ENCODE measurements around the gene NTM.
A peak's percentile ranks its signal among the peaks of the same experiment; 100 is the strongest.

Gene NTM

DNA sequence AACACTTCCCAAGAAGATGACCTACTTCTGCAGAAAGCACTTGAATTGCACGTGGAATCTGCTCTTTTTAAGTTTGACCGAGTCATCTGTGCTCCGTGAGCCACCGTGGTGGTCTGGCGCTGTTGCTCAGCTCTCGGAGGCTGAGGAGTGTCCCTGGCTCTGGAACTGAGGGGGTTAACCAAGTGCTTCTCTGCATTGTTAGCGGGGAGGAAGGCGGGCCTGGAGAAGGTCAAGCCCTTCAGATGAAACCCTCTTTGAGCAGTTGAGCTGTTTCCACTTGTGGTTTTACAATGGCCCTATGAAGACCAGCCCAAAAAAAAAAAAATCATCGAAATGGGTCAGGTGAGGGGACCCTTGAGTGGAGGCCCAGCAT is 286.4 kb downstream of the NTM start:
- DNase-seq: no peak

DNA sequence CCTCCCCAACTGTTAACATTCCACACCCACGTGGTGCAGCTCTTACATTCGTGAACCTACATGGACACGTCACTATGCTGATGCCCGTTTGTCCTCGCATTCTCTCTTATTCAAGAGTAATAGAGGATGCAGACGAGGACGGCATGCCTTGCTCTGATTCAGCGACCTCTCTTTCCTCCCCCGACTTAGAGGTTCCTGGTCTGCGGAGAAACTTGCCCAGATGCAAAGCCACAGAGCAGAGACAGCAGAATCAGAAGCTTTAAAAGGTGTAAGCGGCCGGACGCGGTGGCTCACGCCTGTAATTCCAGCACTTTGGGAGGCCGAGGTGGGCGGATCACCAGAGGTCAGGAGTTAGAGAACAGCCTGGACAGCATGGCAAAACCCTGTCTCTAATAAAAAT is 288.0 kb downstream of the NTM start:
- DNase-seq: no peak

DNA sequence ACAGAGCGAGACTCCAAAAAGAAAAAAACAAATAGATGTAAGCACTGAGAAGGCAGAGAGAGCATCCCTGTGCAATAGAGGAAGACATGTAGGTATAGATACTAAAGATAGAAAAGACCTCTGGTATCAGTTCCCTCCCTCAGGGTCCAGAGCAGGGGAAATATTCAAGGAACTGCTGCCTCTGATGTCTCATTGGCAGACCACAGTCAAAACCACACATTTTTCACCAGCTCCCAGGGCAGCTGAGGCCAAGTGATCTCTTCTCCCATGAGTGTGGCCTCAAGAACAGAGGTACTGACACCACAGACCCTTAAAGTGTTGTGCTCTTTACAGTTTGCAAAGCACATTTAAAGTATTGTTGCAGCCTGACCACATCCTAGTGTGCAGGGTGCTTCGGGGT is 288.5 kb downstream of the NTM start:
- no peak for DNase-seq

DNA sequence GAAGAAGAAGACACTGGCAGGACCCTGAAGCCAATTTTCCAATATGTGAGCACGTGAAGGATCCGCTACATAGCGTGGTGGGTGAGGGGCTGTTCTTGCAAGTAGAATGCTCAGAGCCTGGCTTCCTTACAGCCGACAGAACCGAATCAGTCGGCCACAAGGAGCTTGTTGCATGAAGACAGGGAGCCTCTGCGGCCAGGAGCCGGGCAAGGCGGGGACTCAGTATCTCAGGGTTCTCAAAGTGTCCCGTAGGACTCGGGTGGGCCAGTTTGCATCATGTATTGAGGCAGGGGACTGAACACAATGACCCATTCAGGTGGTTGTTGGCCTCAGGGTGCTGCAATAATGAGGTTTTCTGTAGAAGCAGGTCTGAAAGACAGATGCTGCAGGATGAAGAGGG is 289.5 kb downstream of the NTM start:
- no peak for DNase-seq

DNA sequence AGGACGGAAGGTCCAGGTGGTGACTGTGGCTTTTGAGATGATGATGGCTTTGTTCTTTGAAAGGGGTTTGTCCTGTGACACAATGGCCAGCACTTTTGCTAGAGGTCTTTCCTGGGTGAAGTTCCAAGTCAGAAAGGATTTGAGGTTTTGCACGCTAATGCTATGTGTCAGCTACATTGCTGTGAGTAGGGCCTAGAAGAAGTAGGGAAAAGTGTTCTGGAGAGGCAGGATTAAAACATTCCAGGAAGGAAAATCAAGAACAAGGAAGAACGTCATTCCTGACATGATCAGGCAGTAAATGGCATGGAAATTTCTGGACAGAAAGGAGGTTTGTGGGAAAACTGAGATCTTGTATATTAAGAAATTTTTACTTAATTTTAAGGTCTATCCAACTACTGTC is 290.7 kb downstream of the NTM start:
- no peak for DNase-seq

DNA sequence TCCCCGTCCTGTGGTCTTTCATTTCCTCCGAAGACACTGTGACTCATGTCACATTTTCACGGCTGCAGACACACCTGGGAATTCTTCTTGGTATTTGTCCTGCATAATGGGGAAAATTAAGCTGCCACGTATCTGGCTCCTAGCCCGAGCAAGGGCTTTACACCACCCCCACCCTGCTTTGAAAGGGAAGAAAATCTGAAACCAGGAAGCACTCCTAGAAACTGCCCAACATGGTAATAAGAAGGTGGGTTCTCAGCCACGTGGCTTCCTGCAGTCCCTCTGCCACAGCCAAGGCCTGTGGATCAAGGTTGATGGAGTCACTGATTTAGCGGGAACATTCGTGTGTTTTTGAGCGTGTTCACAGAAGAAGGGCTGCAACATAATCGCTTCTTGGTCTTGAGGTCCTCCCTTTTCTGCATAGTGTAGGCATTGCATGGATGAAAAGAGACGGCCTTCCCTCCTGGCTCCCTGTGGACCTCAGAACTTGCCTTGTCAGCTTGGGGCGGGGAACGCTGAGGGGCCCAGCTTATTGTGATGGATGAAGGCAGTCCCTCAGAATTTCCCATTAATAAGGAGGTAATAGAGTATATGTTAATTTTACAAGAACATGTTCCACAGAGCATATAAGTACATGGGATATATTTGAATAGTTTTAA is 292.0 kb downstream of the NTM start:
- DNase-seq: peak; percentile 39

DNA sequence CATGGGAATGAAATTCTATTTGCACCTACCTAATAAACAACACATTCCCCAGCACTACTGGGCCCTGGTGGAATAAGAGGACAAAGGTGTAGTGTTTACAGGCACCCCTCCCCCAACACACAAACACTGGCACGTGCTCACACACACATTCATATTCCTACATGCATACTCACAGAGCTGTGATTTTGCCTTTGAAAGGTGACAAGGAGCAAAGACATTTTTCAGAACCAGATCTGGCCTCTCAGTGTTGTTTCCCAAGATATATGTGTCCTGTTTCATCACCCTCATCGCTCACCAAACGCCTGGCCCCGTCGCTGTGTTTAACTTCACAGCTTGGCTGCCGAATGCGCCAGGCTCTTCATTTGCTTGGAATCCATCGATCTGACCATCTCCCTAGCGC is 292.6 kb downstream of the NTM start:
- DNase-seq: no peak

DNA sequence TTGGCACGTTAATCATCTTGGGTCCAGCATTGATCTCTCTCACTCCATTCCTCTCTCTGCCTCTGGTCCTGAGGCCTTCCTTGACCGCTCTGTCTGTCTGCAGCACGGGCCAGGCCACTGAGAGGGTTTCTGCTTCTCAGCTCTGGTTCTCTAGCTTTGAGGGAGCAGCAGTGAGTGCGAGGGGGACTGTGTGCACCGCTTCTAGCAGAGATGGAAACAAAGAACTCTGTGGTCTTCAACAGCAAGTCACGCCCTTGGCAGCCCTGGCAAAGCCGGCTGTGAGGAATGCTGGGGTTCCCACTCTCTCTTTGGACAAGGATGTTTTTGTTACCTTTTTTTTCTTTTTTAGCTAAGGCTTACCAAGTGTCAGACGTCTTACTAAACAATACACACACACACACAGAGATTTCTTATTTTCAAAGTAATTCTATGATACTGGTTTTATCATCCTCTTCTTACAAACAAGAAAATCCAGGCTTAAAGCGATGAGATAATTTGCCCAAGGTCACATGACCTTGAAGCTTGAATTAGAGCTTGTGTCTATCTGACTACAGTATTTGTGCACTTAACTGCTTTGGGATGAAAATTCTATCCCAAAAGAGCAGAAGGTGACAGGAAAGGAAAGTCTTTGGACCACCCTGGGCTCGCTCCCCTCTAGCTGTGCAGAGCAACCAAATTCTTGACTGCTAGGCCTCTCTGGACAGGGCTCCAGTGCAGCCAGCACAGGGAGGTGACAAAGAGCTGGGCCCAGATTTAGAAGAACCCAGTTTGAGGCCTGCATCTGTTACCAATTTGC is 293.2 kb downstream of the NTM start:
- DNase-seq: no peak

DNA sequence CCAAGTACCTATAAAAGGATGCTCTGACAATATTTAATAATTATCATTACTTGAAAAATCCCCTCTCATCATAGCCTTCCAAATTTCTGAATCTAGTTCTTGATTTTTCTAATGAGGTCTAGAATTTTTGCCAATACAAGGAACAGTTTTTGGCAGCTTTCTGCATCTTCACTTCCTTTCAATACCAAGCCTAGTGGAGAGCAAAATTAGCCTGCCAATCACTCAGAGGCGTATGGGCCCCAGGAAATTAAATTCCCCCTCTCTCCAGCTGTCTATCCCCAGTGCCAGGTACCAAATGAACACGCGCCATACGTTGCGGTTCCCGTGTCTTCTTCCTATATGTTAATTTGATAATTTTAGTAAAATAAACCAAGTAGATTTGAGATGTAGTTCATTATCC is 293.9 kb downstream of the NTM start:
- DNase-seq: no peak

DNA sequence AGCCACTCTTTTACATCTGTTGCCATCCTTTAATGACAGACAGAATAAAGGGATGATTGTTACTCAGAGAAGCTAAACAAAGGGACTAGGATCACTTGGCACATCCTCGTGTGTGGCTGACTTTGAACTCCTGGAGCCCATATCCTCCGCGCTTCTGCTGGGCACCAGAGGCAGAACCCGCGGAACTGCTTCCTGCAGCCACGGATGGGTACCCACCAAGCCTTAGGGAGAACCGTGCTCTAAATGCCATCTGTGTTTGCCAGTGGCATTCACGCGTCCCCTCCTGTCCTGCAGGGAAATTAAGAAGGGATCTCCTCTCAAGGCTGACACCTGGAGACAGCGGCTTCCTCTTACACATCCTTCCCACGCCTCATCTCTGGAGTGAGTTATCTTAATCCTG is 294.4 kb downstream of the NTM start:
- no peak for DNase-seq

DNA sequence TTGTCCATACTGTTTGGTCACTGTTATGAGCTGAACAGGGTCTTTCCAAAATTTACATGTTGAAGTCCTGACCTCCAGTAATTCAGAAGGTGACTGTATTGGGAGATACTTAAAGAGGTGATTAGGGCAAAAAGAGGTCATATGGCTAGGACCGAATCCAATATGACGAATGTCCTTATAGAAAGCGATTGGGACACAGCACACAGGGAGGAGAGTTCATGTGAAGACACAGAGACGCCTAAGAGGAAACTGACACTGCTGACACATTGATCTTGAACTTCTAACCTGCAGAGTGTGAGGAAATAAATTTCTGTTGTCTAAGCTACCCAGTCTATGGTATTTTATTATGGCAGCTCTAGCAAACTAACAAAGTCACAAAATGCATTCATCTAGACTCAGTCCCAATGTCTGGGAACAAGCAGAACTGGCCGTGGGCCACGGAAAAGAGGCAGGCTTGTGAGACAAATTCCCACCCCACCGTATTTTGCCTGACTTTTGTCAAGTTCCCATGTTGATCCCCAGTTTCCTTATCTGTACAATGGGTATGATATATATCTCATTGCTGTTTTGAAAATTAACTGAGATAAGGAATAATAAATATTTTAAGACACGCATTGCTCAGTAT is 295.0 kb downstream of the NTM start:
- no peak for DNase-seq

DNA sequence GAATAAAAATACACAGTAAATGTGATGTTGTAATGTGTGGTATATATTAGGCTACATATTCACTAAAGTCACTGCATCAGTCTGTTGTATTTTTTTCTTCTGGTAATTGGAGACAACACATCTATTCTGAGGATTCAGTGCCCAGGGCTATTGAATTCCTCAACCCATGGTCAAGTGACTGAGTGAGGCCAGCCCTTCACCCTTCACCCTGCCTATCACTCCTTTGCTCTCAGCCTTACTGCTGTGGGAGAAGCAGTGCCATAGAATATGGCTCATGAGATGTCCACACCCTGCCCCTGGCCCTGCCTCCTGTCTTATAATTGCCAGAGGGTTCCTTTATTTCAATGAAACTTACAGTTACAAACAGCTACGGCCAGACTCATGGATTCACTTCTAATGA is 295.6 kb downstream of the NTM start:
- no peak for DNase-seq

DNA sequence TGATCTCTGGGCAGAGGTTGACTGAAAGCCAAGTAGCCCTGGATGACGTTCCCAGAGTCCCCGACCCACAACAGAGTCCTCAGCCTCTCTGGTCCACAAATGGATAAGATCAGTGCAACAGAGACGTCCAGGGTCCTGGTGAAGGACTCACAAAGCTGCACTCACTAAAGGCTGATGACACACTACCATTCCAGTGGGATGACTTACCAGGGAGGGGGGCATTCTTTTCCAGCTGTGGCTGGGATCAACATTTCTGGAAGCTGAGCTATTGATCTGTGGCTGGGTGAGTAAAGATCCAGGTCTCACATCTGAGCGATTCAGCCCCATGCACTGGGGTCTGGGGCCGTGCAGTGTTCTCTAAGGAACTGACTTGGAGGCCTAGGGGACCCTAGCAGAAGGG is 296.2 kb downstream of the NTM start:
- DNase-seq: no peak

DNA sequence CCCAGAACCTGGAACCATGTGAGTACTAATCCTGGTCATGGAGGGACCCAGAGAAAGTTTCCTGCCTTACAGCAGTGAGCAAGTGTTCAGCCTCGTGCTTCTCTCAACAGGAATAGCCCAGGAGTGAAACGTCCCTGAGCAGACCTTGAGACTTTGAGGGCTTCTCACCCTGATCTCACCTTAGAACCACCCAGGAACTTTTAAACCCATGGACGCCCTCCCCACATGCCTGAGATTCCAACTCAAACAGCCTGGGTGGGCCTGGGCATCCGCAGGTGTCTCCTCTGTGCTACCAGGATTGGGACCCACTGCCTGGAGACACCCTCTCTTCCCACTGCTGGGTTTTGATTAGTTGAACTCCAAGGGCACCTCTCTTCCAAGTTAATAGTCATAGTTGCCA is 297.2 kb downstream of the NTM start:
- DNase-seq: no peak

DNA sequence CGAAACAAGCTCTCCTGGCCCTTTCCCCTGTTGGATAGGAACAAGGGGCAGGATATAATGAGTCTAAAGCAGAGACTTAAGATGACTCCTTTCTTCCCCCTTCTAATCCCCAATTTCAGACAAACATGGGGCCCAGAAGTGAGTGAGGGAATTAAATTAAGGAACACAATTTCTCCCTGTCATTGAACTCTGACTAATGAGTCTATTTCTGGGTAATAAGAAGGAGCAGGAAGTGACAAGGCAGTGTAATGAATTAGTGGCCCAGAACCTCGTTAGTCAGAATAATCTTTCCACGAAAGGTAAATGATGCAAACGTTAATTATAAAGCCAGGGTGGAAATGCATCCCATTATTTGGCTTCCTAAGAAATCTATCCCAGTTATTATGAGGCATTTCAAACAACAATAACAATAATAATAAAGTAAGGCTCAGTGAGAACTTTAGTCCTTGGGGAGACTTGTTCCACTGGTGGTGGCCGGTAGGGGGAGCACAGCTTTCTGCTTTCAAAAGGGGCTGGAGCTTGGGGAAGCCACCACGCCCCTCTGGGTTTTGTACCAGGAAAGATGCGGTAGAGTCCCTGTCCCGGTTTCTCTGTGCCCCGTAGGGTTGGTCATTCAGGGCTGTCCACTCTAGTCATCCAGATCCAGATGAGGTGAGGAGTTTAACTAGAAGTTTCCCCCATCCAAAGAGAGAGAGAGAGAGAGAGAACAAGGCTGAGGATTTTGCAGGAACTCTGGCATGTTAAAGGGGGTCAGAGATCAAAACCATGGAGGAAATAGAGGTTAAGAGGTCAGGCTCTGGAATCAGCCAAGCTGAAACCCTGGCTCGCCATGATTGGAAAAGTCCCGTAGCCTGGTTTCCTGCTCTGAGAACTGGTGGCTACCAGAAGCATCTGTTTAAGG is 298.3 kb downstream of the NTM start:
- DNase-seq: no peak

DNA sequence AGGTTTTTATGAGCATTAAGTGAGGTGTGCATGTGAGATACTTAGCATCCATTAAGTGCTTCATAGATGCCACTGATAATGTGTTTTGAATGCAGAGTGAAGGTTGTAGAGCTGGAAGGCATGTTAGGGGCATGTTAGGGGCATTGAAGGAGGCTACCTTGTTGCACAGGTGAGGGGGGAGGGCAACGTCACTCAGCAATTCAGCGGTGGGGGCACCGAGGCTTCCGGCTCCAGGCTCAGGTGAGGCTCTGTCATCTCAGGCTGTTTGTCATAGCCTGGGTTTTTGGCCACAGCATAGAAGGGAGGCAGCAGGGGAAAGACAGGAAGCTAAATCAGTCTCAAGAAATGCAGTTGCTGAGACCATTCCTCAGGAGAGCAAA is 299.0 kb downstream of the NTM start:
- peak; percentile 8 for DNase-seq

DNA sequence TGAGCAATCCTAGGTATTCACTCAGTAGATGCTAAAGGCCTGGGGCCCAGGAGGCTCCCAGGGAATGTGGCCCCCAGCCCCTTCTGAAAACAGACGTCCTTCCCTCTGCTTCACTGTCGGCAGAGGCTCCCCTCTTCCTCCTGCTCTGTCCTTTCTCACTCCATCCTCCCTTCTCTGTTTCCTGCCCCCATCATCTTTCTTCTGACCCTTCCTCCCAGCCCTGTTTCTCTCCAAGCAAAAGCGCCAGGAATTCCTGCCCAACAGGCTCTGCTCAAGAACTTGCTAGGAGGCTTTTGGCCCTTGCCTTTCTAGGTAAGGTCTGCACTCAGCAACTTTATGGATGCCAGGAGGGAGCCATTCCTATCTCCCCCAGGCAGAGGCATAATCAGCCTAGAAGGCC is 300.5 kb downstream of the NTM start:
- no peak for DNase-seq

DNA sequence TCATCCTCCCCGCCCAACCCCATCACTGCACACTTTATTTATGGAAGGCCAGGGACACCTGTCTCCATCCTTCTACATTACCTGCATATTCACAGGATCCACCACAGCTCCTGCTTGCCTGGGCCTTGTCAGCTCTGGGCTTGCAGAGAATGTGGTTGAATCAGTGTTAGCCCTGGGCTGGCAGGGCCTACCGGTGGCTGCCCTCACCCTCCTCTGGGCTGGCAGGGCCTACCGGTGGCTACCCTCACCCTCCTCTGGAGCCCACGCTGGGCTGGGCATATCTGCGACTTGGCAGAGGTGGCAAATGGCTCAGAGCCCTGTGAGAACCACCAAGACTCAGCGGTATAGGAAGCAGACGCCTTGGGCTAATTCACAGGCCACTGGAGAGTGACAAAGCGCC is 300.9 kb downstream of the NTM start:
- no peak for DNase-seq

DNA sequence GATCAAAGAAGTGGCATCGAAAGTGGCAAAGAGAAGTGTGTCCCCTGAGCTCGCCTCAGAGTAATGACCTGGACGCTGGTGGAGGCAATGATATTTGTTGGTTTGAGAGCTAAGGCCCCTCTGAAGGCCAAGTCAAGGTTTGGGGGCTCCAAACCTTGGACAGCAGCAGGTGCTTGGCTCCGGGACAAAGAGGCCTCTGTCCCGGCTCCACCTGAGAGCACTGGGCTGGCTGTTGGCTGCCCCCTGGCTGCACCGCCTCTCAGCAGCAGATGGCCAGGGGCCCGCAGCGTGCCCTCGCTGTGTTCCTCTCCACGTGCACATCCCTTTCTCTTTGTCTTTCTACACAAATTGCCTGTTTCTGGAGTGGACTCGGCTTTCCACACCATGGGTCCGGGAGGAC is 301.3 kb downstream of the NTM start:
- no peak for DNase-seq

DNA sequence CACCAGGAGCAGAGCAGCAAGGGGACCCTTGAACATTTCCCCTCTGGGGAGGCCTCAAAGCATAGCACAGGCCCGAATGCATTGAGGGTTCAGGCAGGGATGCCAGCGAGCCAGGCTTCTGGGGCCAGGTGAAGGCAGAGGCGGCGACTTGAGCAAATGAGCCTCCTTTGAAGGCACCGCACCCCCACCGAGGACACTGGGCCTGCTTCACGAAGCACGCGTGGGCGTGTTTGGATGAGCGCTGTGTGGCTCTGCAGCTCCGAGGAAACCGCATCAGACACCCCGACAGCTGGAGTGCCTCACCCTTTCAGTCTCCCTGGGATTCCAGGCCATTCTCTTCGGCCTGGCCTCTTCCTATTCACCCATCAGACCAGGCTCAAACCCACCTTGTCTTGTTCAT is 301.8 kb downstream of the NTM start:
- no peak for DNase-seq

DNA sequence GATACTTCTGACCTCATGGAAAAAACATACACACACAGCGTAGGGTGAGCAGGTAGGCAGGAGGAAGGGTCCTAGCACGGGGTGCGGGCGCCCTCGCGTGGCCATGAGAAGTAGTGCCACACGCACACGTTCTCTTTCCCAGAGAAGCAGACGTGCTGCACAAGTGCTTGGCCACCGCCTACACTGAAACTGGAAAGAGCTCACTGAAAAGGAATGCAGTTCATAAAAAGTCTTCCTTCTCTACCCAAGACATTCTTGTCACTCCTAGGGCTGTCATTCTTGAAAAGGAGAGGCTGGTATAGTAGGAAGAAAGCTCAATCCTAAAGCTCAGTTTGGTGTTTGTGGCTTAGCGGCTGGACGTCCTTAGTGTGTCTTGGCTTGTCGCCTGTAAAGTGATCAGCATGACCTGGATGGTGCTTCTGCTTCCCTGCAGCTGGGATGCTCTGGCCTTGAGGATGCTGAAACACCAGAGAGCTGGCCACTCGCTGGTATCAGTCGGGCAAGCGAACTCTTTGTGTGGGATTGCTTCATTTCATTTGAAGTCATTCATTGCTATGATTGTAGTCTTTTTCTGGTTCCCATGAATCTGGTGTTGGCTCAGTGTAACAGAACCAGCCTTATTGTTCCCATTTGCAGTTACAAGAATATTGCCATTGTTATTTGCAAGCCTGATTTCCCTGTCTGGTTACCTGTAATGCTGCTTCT is 303.8 kb downstream of the NTM start:
- DNase-seq: peak; percentile 66

DNA sequence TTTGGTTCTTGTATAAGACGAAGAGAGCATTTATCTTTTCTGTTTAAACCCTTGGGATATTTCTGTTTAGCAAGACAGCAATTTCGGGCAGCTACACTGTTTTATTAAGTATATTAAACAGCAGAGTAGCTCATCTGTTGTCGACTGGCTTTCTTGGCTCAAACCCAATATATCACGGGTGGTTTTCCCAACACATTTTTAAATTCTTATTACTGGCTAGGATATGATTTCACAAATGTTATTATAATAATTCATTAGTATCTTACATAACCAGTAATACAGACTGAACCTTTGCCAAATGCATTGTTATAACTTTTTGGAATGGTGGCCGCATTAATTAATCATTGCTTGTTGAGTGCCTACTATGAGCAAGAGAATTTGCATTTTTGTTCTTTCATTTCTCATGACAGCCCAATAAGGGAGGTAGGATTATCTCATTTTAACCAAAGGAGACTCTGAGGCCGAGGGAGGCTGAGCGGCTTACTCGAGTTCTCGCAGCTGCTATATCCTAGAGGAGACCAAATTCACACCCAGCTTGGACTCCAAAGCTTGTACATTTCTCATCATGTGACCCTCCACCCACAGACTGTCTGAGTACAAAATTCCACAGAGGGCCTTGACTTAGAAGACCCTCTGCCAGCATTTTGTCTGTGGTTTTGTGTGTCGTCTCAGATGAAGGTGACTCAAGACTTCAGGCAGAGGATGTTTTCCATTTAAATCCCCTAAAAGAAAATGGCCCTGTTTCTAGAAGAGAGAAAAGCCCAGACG is 304.9 kb downstream of the NTM start:
- no peak for DNase-seq
